Measurements from ENCODE around the gene RSPO3. TPM values are rescaled to one million over a fixed set of nuclear protein-coding genes. Genes with fewer than 3 reads are reported as not detected.
"Not testable (repeated sequence)": the region's sequence is repeated elsewhere in the genome, so short reads cannot be mapped to it uniquely, and the experiment has no call there.

Gene RSPO3
- total RNA-seq, 4 donors from 2014 or later: 1.8 to 13.9 (median 3.4) TPM

DNA sequence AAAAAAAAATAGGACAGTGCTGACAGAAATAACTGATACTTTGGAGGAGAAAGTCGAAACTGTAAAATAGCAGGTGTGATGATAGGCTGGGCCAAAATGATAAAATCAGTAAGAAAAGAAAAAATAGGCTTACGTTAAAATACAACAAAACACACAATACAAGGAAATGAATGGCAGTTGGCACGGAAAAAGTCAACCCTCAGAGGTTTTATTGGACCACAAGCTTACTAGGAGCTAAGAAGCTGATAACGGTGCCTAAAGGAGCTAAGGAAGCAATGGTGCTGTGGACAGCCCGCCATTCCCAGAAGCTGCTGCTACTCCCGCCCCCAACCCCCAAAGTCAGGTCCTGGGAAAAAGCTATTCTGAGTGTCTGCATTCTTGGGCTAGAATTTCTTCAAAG, 92.3 kb downstream of the RSPO3 start:
- TF ChIP-seq, protein P1, sequence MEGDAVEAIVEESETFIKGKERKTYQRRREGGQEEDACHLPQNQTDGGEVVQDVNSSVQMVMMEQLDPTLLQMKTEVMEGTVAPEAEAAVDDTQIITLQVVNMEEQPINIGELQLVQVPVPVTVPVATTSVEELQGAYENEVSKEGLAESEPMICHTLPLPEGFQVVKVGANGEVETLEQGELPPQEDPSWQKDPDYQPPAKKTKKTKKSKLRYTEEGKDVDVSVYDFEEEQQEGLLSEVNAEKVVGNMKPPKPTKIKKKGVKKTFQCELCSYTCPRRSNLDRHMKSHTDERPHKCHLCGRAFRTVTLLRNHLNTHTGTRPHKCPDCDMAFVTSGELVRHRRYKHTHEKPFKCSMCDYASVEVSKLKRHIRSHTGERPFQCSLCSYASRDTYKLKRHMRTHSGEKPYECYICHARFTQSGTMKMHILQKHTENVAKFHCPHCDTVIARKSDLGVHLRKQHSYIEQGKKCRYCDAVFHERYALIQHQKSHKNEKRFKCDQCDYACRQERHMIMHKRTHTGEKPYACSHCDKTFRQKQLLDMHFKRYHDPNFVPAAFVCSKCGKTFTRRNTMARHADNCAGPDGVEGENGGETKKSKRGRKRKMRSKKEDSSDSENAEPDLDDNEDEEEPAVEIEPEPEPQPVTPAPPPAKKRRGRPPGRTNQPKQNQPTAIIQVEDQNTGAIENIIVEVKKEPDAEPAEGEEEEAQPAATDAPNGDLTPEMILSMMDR (IDR thresholded peaks at IDR 0.05): no peak
- TF ChIP-seq POLR2A (IDR thresholded peaks at IDR 0.05): no peak
- intact Hi-C loops (cut with DNase I): no loop called here
- Histone ChIP-seq H3K4me3 (replicated peaks in 1 of 3) (no peak overlapping the region), H3K27ac (no peak overlapping the region), H3K36me3 (no peaks in the 10 kb centered on the region), H3K27me3 (no peaks in the 10 kb centered on the region), H3K9me3 (no peaks in the 10 kb centered on the region), H3K4me1 (no peaks in the 10 kb centered on the region)
- WGBS, 2 donors: 74 to 79% methylated on average over 6 of the region's 6 CpGs
- DNase-seq: no peak

DNA sequence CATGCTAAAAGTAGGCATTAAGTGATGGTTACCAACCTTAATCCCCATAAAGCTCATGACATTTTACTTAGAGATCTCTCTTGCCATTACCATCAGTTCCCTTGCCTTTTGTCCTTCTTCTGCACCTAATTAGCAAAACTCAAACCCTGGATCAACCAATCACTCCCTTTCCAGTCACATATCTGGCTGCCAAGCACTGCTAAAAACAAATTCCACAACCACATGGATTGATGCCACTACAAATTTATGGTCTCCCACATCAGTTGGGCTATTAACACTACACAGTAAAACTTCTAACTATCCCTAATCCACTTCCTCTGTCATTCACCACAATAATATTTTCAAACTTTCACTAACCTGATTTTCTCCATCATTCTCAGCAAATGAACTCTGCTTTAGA, 93.9 kb downstream of the RSPO3 start:
- no peaks in the 10 kb centered on the region for H3K4me1 ChIP-seq
- H3K27me3 ChIP-seq: no peaks in the 10 kb centered on the region
- H3K4me3 ChIP-seq (replicated peaks in 1 of 3): no peak overlapping the region
- no peaks in the 10 kb centered on the region for H3K36me3 ChIP-seq
- no peak for DNase-seq
- intact Hi-C loops (cut with DNase I): no loop called here
- H3K27ac ChIP-seq: no peak overlapping the region
- H3K9me3 ChIP-seq: no peaks in the 10 kb centered on the region
- TF ChIP-seq POLR2A (IDR thresholded peaks at IDR 0.05): no peak
- TF ChIP-seq, protein P1 (IDR thresholded peaks at IDR 0.05): no peak

DNA sequence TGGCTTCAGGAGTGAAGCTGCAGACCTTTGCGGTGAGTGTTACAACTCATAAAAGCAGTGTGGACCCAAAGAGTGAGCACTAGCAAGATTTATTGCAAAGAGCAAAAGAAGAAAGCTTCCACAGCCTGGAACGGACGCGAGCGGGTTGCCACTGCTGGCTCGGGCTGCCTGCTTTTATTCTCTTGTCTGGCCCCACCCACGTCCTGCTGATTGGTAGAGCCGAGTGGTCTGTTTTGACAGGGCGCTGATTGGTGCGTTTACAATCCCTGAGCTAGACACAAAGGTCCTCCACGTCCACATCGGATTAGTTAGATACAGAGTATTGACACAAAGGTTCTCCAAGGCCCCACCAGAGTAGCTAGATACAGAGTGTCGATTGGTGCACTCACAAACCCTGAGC, 95.6 kb downstream of the RSPO3 start:
- H3K36me3 ChIP-seq; H3K27ac ChIP-seq; H3K9me3 ChIP-seq; intact Hi-C loops (cut with DNase I); H3K4me3 ChIP-seq (replicated peaks in 1 of 3); DNase-seq; H3K4me1 ChIP-seq; H3K27me3 ChIP-seq: not testable (repeated sequence)
- WGBS, 2 donors: 95 to 96% methylated on average over 12 to 13 of the region's 13 CpGs

DNA sequence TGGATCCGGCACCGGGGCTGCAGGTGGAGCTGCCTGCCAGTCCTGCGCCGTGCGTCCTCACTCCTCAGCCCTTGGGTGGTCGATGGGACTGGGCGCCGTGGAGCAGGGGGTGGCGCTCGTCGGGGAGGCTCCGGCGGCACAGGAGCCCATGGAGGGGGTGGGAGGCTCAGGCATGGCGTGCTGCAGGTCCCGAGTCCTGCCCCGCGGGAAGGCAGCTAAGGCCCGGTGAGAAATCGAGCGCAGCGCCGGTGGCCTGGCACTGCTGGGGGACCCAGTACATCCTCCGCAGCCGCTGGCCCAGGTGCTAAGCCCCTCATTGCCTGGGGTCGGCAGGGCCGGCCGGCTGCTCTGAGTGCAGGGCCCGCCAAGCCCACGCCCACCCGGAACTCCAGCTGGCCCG, 96.1 kb downstream of the RSPO3 start:
- DNase-seq; H3K36me3 ChIP-seq; H3K4me1 ChIP-seq; H3K4me3 ChIP-seq (replicated peaks in 1 of 3); intact Hi-C loops (cut with DNase I); H3K27me3 ChIP-seq; H3K27ac ChIP-seq; H3K9me3 ChIP-seq: not testable (repeated sequence)
- WGBS, 2 donors: 93 to 98% methylated on average over 3 to 5 of the region's 31 CpGs

DNA sequence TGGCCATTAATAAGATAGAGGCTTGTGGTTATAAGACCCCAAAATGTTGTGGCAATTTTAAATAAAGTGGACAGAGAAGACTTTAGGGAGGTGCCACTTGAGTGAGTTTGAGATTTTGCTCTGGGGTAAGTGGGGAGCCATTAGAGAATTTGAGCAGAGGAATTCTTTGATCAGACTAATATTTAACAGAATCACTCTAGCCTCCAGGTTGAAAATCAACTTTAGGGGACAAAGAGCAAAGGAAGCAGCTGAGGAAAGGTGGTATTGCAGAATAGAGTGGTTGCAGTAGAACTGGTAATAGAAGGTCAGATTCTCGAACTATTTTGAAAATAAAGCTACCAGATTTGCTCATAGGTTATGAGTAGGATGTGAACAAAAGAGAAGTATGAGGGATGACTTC, 97.5 kb downstream of the RSPO3 start:
- WGBS, 2 donors: 85 to 87% methylated on average over 1 of the region's 1 CpG
- no peaks in the 10 kb centered on the region for H3K9me3 ChIP-seq

DNA sequence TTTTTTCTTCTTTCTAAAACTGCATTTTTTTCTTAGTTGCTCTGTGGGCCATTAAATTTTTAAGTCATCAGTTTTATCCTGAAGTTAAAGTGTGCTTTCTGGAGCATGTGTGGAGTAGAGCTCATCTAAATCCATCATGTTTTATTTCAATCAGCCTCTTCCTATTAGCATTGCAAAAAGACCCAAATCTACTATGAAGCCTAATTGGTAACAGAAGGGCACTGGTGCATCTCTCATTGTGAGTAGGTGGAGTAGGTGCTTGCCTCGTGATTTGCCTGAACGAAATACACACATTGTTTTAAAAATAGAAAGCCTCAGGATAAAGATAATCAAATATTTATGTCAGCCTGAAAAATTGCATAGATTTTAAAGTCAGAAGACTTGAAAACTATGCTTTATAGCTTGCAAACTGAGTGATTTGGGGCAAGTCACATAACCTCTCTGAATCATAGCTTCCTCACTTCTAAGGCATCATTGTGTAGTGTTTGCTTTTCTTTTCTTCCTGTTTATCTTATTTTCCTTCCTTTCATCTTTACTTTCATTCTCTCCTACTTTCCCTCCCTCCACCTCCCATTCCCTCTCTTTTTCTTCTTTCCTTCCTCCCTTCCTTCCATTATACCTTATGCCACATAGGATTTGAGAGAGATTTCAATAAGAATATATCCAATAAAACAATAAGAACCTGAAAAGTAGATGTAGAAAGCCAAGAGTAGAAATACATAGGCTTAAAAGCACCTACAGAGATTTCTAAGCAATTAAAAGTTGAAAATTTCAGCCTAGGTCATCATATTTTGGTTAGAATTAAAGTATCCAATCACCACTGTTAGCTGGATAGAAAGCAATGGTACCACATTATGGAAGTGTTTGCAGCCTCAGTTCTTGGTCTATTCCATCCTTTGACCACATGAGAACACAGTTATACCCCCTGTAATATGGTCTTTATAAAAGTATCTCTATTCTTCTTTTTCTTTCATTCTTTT, 98.6 kb downstream of the RSPO3 start:
- no peaks in the 10 kb centered on the region for H3K36me3 ChIP-seq
- WGBS, 2 donors: 75 to 77% methylated on average over 2 of the region's 2 CpGs
- H3K27ac ChIP-seq: no peak overlapping the region
- H3K4me3 ChIP-seq (replicated peaks in 1 of 3): no peak overlapping the region
- TF ChIP-seq, protein P1 (IDR thresholded peaks at IDR 0.05): no peak
- no peak for TF ChIP-seq POLR2A (IDR thresholded peaks at IDR 0.05)
- no peaks in the 10 kb centered on the region for H3K9me3 ChIP-seq
- no peak for DNase-seq
- no peaks in the 10 kb centered on the region for H3K27me3 ChIP-seq
- no peaks in the 10 kb centered on the region for H3K4me1 ChIP-seq
- intact Hi-C loops (cut with DNase I): no loop called here

More for the DNA sequence above, 97.5 kb downstream of the RSPO3 start:
- Histone ChIP-seq H3K27me3 (no peaks in the 10 kb centered on the region), H3K4me1 (no peaks in the 10 kb centered on the region), H3K27ac (no peak overlapping the region), H3K4me3 (replicated peaks in 1 of 3) (no peak overlapping the region), H3K36me3 (no peaks in the 10 kb centered on the region)
- no peak for TF ChIP-seq POLR2A (IDR thresholded peaks at IDR 0.05)
- TF ChIP-seq, protein P1 (IDR thresholded peaks at IDR 0.05): no peak
- intact Hi-C loops (cut with DNase I): no loop called here
- DNase-seq: no peak

Measured in thyroid gland (tissue), 4 donors.